Measurements from ENCODE around the gene PHYKPL.

PHYKPL gene

GRCh38 chr5:178170455-178170854 lies 62.1 kb downstream of the PHYKPL start:
- DNase-seq: no peak
- TF ChIP-seq POLR2A (IDR thresholded peaks at IDR 0.05; ENCODE audit: low read length) (no peak), GATA1 (IDR thresholded peaks at IDR 0.05; ENCODE audit: low read depth, low read length) (no peak)

- TF ChIP-seq GATA1 (IDR thresholded peaks at IDR 0.05; ENCODE audit: low read depth, low read length) (no peak), POLR2A (IDR thresholded peaks at IDR 0.05; ENCODE audit: low read length) (no peak)
Measured at GRCh38 chr5:178165581-178165980, 67.0 kb downstream of the PHYKPL start.

GRCh38 chr5:178163772-178164735 lies 68.5 kb downstream of the PHYKPL start:
- TF ChIP-seq GATA1 (IDR thresholded peaks at IDR 0.05; ENCODE audit: low read depth, low read length) (no peak), POLR2A (IDR thresholded peaks at IDR 0.05; ENCODE audit: low read length) (no peak)
- DNase-seq: peak; percentile 77 to 89

More at GRCh38 chr5:178165581-178165980, 67.0 kb downstream of the PHYKPL start:
- no peak for DNase-seq

- no peak for DNase-seq
- TF ChIP-seq GATA1 (IDR thresholded peaks at IDR 0.05; ENCODE audit: low read depth, low read length) (no peak), POLR2A (IDR thresholded peaks at IDR 0.05; ENCODE audit: low read length) (no peak)
Measured at GRCh38 chr5:178162481-178162880, 70.1 kb downstream of the PHYKPL start.

GRCh38 chr5:178160176-178160575 lies 72.4 kb downstream of the PHYKPL start:
- no peak for DNase-seq
- no peak for TF ChIP-seq POLR2A (IDR thresholded peaks at IDR 0.05; ENCODE audit: low read length)
- TF ChIP-seq GATA1 (IDR thresholded peaks at IDR 0.05; ENCODE audit: low read depth, low read length): no peak

Data from erythroblast (primary cell).